SK-N-SH treated with all-trans-retinoic acid at 6 μM for 48 hours (cell line): Measurements from ENCODE around the gene QPCTL.
"Not testable (repeated sequence)": the region's sequence is repeated elsewhere in the genome, so short reads cannot be mapped to it uniquely, and the experiment has no call there.

Source experiments
- ARNTL ChIP-seq: fragments of 450-650 bp; formaldehyde crosslinking; IDR thresholded peaks from 2 replicates; pipeline ENCODE4 v1.5.0; 2020; ENCODE audit warnings: low read depth, mild to moderate bottlenecking, moderate library complexity, borderline replicate concordance
- BACH2 ChIP-seq: fragments of 250-450 bp; sonication (Bioruptor Pico); IDR thresholded peaks from 2 replicates; pipeline ENCODE4 v1.9.0; 2021; ENCODE audit warnings: mild to moderate bottlenecking, borderline replicate concordance
- CREB5 ChIP-seq: fragments of 250-450 bp; sonication (Bioruptor Pico); IDR thresholded peaks from 2 replicates; pipeline ENCODE4 v1.5.1; 2020; ENCODE audit warnings: low read depth, mild to moderate bottlenecking, moderate library complexity
- CSDC2 ChIP-seq: fragments of 250-450 bp; sonication (Bioruptor Pico); IDR thresholded peaks from 2 replicates; pipeline ENCODE4 v1.5.0; 2020; ENCODE audit warnings: mild to moderate bottlenecking, moderate library complexity
- CSRNP3 ChIP-seq: fragments of 250-450 bp; sonication (Bioruptor Pico); IDR thresholded peaks from 2 replicates; pipeline ENCODE4 v1.5.1; 2021; ENCODE audit warnings: mild to moderate bottlenecking, moderate library complexity
- OSR1 ChIP-seq: fragments of 250-450 bp; sonication (Bioruptor Pico); IDR thresholded peaks from 2 replicates; pipeline ENCODE4 v1.8.0; 2022; ENCODE audit warnings: moderate library complexity, mild to moderate bottlenecking, inconsistent platforms
- PATZ1 ChIP-seq: fragments of 250-450 bp; sonication (Bioruptor Pico); IDR thresholded peaks from 2 replicates; pipeline ENCODE4 v1.8.0; 2020; ENCODE audit warnings: mild to moderate bottlenecking, moderate library complexity, borderline replicate concordance
- RARB ChIP-seq: fragments of 250-450 bp; sonication (Bioruptor Pico); IDR thresholded peaks from 2 replicates; pipeline ENCODE4 v1.8.0; 2021; ENCODE audit warnings: mild to moderate bottlenecking, moderate library complexity
- SNAI2 ChIP-seq: fragments of 250-450 bp; sonication (Bioruptor Pico); IDR thresholded peaks from 2 replicates; pipeline ENCODE4 v1.5.0; 2020; ENCODE audit warnings: mild to moderate bottlenecking, moderate library complexity
- ZC3H10 ChIP-seq: fragments of 250-450 bp; sonication (Bioruptor Pico); IDR thresholded peaks from 2 replicates; pipeline ENCODE4 v1.5.1; 2021; ENCODE audit warnings: mild to moderate bottlenecking, moderate library complexity
- ZFP3 ChIP-seq: fragments of 250-450 bp; sonication (Bioruptor Pico); IDR thresholded peaks from 2 replicates; pipeline ENCODE4 v1.5.0; 2020; ENCODE audit warnings: mild to moderate bottlenecking, moderate library complexity
- ZNF8 ChIP-seq: fragments of 450-650 bp; formaldehyde crosslinking; IDR thresholded peaks from 2 replicates; pipeline ENCODE4 v1.5.0; 2020; ENCODE audit warnings: mild to moderate bottlenecking, moderate library complexity
- TF ChIP-seq, protein P1 (sequence below): fragments of 250-450 bp; sonication (Bioruptor Pico); IDR thresholded peaks from 2 replicates; pipeline ENCODE4 v1.8.0; 2021; ENCODE audit warnings: low read depth, mild to moderate bottlenecking, moderate library complexity, borderline replicate concordance

DNA sequence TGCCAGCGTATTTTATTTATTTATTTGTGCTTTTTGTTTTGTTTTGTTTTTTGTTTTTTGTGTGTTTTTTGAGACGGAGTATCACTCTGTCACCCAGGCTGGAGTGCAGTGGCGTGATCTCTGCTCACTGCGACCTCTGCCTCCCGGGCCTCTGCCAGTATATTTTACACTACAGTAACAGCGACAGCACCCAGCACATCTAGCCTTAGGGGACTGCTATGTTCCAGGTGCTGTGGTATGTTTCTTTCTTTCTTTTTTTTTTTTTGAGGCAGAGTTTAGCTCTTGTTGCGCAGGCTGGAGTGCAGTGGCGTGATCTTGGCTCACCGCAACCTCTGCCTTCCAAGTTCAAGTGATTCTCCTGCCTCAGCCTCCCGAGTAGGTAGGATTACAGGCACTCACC lies 59.0 kb downstream of the QPCTL start:
- TF ChIP-seq ZFP3 (CRISPR knock-in tag); BACH2 (CRISPR knock-in tag); CSRNP3 (CRISPR knock-in tag); SNAI2; PATZ1 (CRISPR knock-in tag); ZNF8 (CRISPR knock-in tag); ARNTL (CRISPR knock-in tag); RARB; ZC3H10 (CRISPR knock-in tag); CREB5 (CRISPR knock-in tag); CSDC2 (CRISPR knock-in tag); OSR1 (CRISPR knock-in tag): not testable (repeated sequence)
- TF ChIP-seq, protein P1, sequence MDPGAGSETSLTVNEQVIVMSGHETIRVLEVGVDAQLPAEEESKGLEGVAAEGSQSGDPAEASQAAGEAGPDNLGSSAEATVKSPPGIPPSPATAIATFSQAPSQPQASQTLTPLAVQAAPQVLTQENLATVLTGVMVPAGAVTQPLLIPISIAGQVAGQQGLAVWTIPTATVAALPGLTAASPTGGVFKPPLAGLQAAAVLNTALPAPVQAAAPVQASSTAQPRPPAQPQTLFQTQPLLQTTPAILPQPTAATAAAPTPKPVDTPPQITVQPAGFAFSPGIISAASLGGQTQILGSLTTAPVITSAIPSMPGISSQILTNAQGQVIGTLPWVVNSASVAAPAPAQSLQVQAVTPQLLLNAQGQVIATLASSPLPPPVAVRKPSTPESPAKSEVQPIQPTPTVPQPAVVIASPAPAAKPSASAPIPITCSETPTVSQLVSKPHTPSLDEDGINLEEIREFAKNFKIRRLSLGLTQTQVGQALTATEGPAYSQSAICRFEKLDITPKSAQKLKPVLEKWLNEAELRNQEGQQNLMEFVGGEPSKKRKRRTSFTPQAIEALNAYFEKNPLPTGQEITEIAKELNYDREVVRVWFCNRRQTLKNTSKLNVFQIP (CRISPR knock-in tag): not testable (repeated sequence)
